Measurements from ENCODE around the gene LIN37.

DNA sequence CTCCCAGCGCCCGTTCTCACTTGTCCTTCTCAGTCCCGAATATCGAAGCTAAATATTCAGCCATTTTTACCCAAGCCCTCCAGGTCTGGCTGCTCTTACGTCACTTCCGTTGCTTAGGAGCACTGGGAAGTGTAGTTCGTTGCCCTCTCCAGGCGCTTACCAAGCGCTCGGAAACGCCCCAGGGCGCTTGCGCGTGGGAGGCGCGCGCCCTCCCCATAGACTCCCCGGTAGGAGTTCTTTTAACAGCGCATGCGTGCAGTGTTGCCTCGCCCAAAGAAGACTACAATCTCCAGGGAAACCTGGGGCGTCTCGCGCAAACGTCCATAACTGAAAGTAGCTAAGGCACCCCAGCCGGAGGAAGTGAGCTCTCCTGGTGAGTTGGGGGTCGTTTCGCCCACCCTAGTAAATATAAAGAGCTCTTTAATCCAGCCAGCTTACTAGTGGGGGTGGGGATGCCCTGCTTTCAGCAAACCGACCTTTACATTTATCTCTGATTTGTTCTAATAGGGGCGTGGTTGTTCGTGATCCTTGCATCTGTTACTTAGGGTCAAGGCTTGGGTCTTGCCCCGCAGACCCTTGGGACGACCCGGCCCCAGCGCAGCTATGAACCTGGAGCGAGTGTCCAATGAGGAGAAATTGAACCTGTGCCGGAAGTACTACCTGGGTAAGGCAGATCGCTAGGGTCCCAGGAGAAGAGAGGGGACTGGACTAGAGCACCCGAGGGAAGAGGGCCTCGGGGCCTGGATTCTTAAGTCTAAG is 2.9 kb upstream of the LIN37 start, which contains the start of the genes PSENEN and U2AF1L4:
- TF ChIP-seq, protein P1, sequence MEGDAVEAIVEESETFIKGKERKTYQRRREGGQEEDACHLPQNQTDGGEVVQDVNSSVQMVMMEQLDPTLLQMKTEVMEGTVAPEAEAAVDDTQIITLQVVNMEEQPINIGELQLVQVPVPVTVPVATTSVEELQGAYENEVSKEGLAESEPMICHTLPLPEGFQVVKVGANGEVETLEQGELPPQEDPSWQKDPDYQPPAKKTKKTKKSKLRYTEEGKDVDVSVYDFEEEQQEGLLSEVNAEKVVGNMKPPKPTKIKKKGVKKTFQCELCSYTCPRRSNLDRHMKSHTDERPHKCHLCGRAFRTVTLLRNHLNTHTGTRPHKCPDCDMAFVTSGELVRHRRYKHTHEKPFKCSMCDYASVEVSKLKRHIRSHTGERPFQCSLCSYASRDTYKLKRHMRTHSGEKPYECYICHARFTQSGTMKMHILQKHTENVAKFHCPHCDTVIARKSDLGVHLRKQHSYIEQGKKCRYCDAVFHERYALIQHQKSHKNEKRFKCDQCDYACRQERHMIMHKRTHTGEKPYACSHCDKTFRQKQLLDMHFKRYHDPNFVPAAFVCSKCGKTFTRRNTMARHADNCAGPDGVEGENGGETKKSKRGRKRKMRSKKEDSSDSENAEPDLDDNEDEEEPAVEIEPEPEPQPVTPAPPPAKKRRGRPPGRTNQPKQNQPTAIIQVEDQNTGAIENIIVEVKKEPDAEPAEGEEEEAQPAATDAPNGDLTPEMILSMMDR (IDR thresholded peaks at IDR 0.05; ENCODE audit: insufficient read depth, low read length, poor library complexity, severe bottlenecking): no peak
- no peak for TF ChIP-seq EZH2phosphoT487 (conservative IDR thresholded peaks at IDR 0.05; ENCODE audit: low read length)
